ENCODE results near the gene ATP2C1. TPM values are rescaled to one million over a fixed set of nuclear protein-coding genes. Genes with fewer than 3 reads are reported as not detected.

The ATP2C1 gene
- total and polyA plus RNA-seq, 2 donors (not counting 1 experiment from before 2014, with no cell fraction given), result 23.9 to 59.2 TPM

DNA sequence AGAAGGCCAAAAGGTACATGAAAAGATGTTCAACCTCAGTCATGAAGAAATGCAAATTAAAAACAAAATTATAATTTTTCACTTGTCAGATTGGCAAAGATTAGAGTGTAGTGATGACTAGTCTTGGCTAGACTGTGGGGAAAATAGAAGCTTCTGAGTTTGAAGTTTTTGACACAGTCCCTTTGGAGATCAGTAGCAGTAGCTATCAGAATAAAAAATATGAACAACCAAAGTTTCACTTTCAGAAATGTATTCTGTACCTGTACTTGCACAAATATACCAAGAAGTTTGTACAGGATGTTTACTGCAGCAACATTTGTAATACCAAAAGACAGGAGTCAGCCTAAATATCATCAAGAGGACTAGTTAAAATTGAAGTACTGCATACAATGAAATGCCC, 14.1 kb downstream of the ATP2C1 start:
- intact Hi-C loops (cut with micrococcal nuclease), result no loop called here
- Histone ChIP-seq H2AFZ (ENCODE audit: insufficient read depth, low read depth, low read length, poor library complexity, severe bottlenecking) (no peak overlapping the region), H3K9me3 (ENCODE audit: control extremely low read depth in 1 of 3, control insufficient read depth in 2 of 3, insufficient read depth in 1 of 3, low read length in 2 of 3) (no peaks in the 10 kb centered on the region), H4K20me1 (ENCODE audit: control insufficient read depth, insufficient read depth, low read length, poor library complexity, severe bottlenecking) (peaks cover 33% of the 10 kb centered on the region), H3K4me2 (replicated peaks; ENCODE audit: low read depth, low read length, poor library complexity, severe bottlenecking) (no peak overlapping the region), H3K9ac (ENCODE audit: low read length) (no peak overlapping the region), H3K27me3 (replicated peaks in 1 of 4; ENCODE audit: control extremely low read depth in 1 of 4, control insufficient read depth in 3 of 4, insufficient read depth in 4 of 4, low read length in 3 of 4) (no peaks in the 10 kb centered on the region), H3K4me3 (ENCODE audit: control extremely low read depth in 1 of 5, extremely low read depth in 1 of 5, insufficient read depth in 1 of 5, low read depth in 2 of 5, low read length in 4 of 5) (no peak overlapping the region), H3K36me3 (replicated peaks in 1 of 2; ENCODE audit: control extremely low read depth in 1 of 2, control insufficient read depth in 1 of 2, extremely low read depth in 1 of 2, insufficient read depth in 2 of 2, low read length in 1 of 2) (no peaks in the 10 kb centered on the region), H3K27ac (ENCODE audit: low read length in 2 of 2) (no peak overlapping the region), H3K79me2 (ENCODE audit: control insufficient read depth, insufficient read depth, low read length) (peaks cover 68% of the 10 kb centered on the region), H3K4me1 (ENCODE audit: control insufficient read depth in 2 of 2, insufficient read depth in 2 of 2, low read length in 2 of 2) (peaks cover 8 to 18% of the 10 kb centered on the region in 2 donors)
- no peak for DNase-seq
- TF ChIP-seq, protein P1, sequence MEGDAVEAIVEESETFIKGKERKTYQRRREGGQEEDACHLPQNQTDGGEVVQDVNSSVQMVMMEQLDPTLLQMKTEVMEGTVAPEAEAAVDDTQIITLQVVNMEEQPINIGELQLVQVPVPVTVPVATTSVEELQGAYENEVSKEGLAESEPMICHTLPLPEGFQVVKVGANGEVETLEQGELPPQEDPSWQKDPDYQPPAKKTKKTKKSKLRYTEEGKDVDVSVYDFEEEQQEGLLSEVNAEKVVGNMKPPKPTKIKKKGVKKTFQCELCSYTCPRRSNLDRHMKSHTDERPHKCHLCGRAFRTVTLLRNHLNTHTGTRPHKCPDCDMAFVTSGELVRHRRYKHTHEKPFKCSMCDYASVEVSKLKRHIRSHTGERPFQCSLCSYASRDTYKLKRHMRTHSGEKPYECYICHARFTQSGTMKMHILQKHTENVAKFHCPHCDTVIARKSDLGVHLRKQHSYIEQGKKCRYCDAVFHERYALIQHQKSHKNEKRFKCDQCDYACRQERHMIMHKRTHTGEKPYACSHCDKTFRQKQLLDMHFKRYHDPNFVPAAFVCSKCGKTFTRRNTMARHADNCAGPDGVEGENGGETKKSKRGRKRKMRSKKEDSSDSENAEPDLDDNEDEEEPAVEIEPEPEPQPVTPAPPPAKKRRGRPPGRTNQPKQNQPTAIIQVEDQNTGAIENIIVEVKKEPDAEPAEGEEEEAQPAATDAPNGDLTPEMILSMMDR (IDR thresholded peaks at IDR 0.05), result no peak
- TF ChIP-seq EZH2 (IDR thresholded peaks at IDR 0.05; ENCODE audit: borderline replicate concordance, insufficient read depth, low read depth, low read length, poor library complexity, severe bottlenecking), result no peak
- peaks cover 43% of the 10 kb centered on the region for H3K4me1 Mint-ChIP-seq
- H3K27me3 Mint-ChIP-seq, result no peaks in the 10 kb centered on the region
- ChIA-PET CTCF (no interaction called here), POLR2A (no interaction called here)
- H3K9me3 Mint-ChIP-seq (ENCODE audit: insufficient read depth), result no peaks in the 10 kb centered on the region
- H3K4me3 Mint-ChIP-seq, result no peak overlapping the region
- H3K27ac Mint-ChIP-seq, result no peak overlapping the region
- no peak for ATAC-seq (ENCODE audit: low read depth)

DNA sequence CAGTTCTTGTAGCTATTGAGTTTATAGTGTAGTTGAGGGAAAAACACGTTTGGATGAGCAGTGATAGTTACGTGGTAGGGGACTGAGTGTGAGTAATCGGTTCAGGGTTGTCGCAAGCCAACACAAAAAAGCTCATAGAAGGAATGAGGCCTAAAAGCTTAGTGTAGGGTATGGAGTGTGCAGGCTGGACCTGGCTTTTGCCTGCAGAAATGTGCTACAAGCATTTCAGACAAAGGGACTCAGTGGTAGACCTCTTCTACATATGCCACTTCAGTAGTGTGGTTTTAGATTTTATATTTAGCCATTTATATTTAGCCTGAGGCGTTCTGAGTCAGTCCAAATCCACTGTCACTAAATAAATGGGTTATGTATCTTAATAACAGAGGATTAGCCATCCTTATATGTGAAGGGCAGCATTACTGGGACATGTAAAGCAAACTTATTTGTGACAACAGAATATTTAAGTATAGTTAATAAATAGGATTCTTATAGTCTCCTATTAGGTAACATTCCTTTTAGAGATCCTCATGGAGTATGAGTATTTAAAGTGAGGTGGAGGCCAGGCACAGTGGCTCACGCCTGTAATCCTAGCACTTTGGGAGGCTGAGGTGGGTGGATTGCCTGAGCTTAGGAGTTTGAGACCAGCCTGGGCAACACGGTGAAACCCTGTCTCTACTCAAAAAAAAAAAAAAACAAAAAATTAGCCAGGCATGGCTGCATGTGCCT, 21.8 kb downstream of the ATP2C1 start:
- Histone ChIP-seq H4K20me1 (ENCODE audit: control insufficient read depth, insufficient read depth, low read length, poor library complexity, severe bottlenecking) (peaks cover 5% of the 10 kb centered on the region), H3K79me2 (ENCODE audit: control insufficient read depth, insufficient read depth, low read length) (peaks cover 52% of the 10 kb centered on the region), H3K36me3 (replicated peaks in 1 of 2; ENCODE audit: control extremely low read depth in 1 of 2, control insufficient read depth in 1 of 2, extremely low read depth in 1 of 2, insufficient read depth in 2 of 2, low read length in 1 of 2) (no peaks in the 10 kb centered on the region), H3K9me3 (ENCODE audit: control extremely low read depth in 1 of 3, control insufficient read depth in 2 of 3, insufficient read depth in 1 of 3, low read length in 2 of 3) (peaks cover 1 to 12% (median 1%) of the 10 kb centered on the region in 3 donors), H3K4me3 (ENCODE audit: control extremely low read depth in 1 of 5, extremely low read depth in 1 of 5, insufficient read depth in 1 of 5, low read depth in 2 of 5, low read length in 4 of 5) (no peak overlapping the region), H2AFZ (ENCODE audit: insufficient read depth, low read depth, low read length, poor library complexity, severe bottlenecking) (no peak overlapping the region), H3K4me2 (replicated peaks; ENCODE audit: low read depth, low read length, poor library complexity, severe bottlenecking) (no peak overlapping the region), H3K9ac (ENCODE audit: low read length) (no peak overlapping the region), H3K27ac (ENCODE audit: low read length in 2 of 2) (no peak overlapping the region), H3K27me3 (replicated peaks in 1 of 4; ENCODE audit: control extremely low read depth in 1 of 4, control insufficient read depth in 3 of 4, insufficient read depth in 4 of 4, low read length in 3 of 4) (no peaks in the 10 kb centered on the region), H3K4me1 (ENCODE audit: control insufficient read depth in 2 of 2, insufficient read depth in 2 of 2, low read length in 2 of 2) (peaks cover 15 to 18% of the 10 kb centered on the region in 2 donors)
- Mint-ChIP-seq H3K27me3 (no peaks in the 10 kb centered on the region), H3K4me3 (no peak overlapping the region), H3K27ac (no peak overlapping the region), H3K9me3 (ENCODE audit: insufficient read depth) (no peaks in the 10 kb centered on the region), H3K4me1 (peaks cover 41% of the 10 kb centered on the region)
- intact Hi-C loops (cut with micrococcal nuclease), result no loop called here
- TF ChIP-seq, protein P1 (IDR thresholded peaks at IDR 0.05), result no peak
- TF ChIP-seq EZH2 (IDR thresholded peaks at IDR 0.05; ENCODE audit: borderline replicate concordance, insufficient read depth, low read depth, low read length, poor library complexity, severe bottlenecking), result no peak
- WGBS (ENCODE audit: insufficient coverage), result 95% methylated on average over 3 of the region's 7 CpGs
- ChIA-PET CTCF (interaction anchor here (1.8 kb wide), 1 partner anchor 22 kb away, joined by 6 read pairs; the partner anchor contains the start of gene ATP2C1), POLR2A (no interaction called here)
- ATAC-seq (ENCODE audit: low read depth) (no peak), DNase-seq (no peak)

Data from B cell (primary cell).